HepG2 (cell line): Measurements from ENCODE around the gene MRPL50.

Source experiments
- BCL3 ChIP-seq: sonication (generic); formaldehyde crosslinking; IDR thresholded peaks from 2 replicates; pipeline ENCODE4 v1.5.1; 2020; ENCODE audit warnings: mild to moderate bottlenecking, missing genetic modification reagents, moderate library complexity
- BHLHE40 ChIP-seq: IDR thresholded peaks from 2 replicates; pipeline ENCODE4 v1.6.1; 2011; ENCODE audit warnings: low read length, improper control_type of control experiment
- CEBPB ChIP-seq: IDR thresholded peaks from 2 replicates; pipeline ENCODE4 v1.6.1; 2011; ENCODE audit warnings: low read depth, low read length, improper control_type of control experiment, borderline replicate concordance
- GPBP1L1 ChIP-seq: sonication (generic); formaldehyde crosslinking; IDR thresholded peaks from 2 replicates; pipeline ENCODE4 v1.5.0; 2020; ENCODE audit warnings: mild to moderate bottlenecking, missing genetic modification reagents
- POGZ ChIP-seq: sonication (generic); formaldehyde crosslinking; IDR thresholded peaks from 2 replicates; pipeline ENCODE4 v1.4.0; 2020; ENCODE audit warnings: mild to moderate bottlenecking, missing genetic modification reagents
- RXRB ChIP-seq: IDR thresholded peaks from 2 replicates; pipeline ENCODE4 v1.6.1; 2016; ENCODE audit warnings: borderline replicate concordance, missing genetic modification reagents, missing compliant biosample characterization
- ZBTB38 ChIP-seq: sonication (generic); formaldehyde crosslinking; IDR thresholded peaks from 2 replicates; pipeline ENCODE4 v1.5.1; 2020; ENCODE audit warnings: mild to moderate bottlenecking, missing genetic modification reagents
- ZNF407 ChIP-seq: sonication (generic); formaldehyde crosslinking; IDR thresholded peaks from one replicate; pipeline ENCODE4 v1.5.1; 2020; ENCODE audit warnings: mild to moderate bottlenecking, missing genetic modification reagents; ENCODE audit errors: not compliant biosample characterization
- ZNF766 ChIP-seq: sonication (generic); formaldehyde crosslinking; IDR thresholded peaks from 2 replicates; pipeline ENCODE4 v1.5.0; 2020; ENCODE audit warnings: missing genetic modification reagents, borderline replicate concordance
- TF ChIP-seq, protein P1 (sequence below): sonication (generic); formaldehyde crosslinking; IDR thresholded peaks from 2 replicates; pipeline ENCODE4 v1.4.0; 2020; ENCODE audit warnings: missing genetic modification reagents
- TF ChIP-seq, protein P2 (sequence below): sonication (generic); formaldehyde crosslinking; conservative IDR thresholded peaks from 2 replicates; pipeline ENCODE4 v1.4.0; 2020; ENCODE audit warnings: missing genetic modification reagents

DNA sequence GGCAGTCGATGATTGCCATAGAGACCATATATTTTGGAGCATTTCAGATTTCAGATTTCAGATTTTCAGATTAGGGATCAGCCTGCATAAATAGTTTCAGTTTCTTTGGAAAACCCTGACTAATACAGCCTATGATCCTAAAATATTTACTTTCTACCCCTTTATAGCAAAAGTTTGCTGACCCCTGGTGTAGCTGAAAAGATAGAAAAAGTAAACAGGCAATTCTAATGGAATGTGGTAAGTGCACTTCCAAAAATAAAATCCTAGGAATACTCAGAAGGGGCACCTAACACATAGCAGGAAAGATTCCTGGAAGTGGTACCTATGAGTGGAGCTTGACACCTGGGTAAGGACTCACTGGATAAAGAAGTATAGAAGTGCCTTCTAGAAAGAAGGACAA, 48.1 kb downstream of the MRPL50 start:
- TF ChIP-seq ZBTB38 (CRISPR knock-in tag) = no peak
- TF ChIP-seq BCL3 (CRISPR knock-in tag) = no peak
- TF ChIP-seq, protein P1, sequence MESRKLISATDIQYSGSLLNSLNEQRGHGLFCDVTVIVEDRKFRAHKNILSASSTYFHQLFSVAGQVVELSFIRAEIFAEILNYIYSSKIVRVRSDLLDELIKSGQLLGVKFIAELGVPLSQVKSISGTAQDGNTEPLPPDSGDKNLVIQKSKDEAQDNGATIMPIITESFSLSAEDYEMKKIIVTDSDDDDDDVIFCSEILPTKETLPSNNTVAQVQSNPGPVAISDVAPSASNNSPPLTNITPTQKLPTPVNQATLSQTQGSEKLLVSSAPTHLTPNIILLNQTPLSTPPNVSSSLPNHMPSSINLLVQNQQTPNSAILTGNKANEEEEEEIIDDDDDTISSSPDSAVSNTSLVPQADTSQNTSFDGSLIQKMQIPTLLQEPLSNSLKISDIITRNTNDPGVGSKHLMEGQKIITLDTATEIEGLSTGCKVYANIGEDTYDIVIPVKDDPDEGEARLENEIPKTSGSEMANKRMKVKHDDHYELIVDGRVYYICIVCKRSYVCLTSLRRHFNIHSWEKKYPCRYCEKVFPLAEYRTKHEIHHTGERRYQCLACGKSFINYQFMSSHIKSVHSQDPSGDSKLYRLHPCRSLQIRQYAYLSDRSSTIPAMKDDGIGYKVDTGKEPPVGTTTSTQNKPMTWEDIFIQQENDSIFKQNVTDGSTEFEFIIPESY (CRISPR knock-in tag) = no peak
- TF ChIP-seq POGZ (CRISPR knock-in tag) = peak; percentile 62
- TF ChIP-seq BHLHE40 = no peak
- TF ChIP-seq CEBPB = no peak
- no peak for TF ChIP-seq ZNF407 (CRISPR knock-in tag)
- TF ChIP-seq RXRB (CRISPR knock-in tag) = 0 out of 2 replicates have a peak, but pooled peaks have one; percentile 40
- TF ChIP-seq, protein P2, sequence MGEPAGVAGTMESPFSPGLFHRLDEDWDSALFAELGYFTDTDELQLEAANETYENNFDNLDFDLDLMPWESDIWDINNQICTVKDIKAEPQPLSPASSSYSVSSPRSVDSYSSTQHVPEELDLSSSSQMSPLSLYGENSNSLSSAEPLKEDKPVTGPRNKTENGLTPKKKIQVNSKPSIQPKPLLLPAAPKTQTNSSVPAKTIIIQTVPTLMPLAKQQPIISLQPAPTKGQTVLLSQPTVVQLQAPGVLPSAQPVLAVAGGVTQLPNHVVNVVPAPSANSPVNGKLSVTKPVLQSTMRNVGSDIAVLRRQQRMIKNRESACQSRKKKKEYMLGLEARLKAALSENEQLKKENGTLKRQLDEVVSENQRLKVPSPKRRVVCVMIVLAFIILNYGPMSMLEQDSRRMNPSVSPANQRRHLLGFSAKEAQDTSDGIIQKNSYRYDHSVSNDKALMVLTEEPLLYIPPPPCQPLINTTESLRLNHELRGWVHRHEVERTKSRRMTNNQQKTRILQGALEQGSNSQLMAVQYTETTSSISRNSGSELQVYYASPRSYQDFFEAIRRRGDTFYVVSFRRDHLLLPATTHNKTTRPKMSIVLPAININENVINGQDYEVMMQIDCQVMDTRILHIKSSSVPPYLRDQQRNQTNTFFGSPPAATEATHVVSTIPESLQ (CRISPR knock-in tag) = no peak
- TF ChIP-seq ZNF766 = no peak
- no peak for TF ChIP-seq GPBP1L1 (CRISPR knock-in tag)
